PC-9 (cell line): ENCODE data around the gene FEZ2.

Experiments used
- CTCF ChIP-seq: fragments of 200-600 bp; sonication (generic); conservative IDR thresholded peaks from 2 replicates; pipeline ENCODE4 v1.6.1; 2017; ENCODE audit warnings: mixed run types, antibody characterized with exemption, mild to moderate bottlenecking, moderate library complexity
- EZH2 ChIP-seq: fragments of 200-600 bp; sonication (generic); IDR thresholded peaks from 2 replicates; pipeline ENCODE4 v1.8.0; 2017; ENCODE audit warnings: antibody characterized with exemption, low read depth

GRCh38 chr2:36513661-36514060 is 84.3 kb downstream of the FEZ2 start:
- no peak for TF ChIP-seq CTCF
- no peak for TF ChIP-seq EZH2
